HepG2 (cell line): ENCODE data around the gene ZNF772. TPM values are rescaled to one million over a fixed set of nuclear protein-coding genes. Genes with fewer than 3 reads are reported as not detected.

ENCODE experiments used
- AHDC1 ChIP-seq: sonication (generic); formaldehyde crosslinking; IDR thresholded peaks from 2 replicates; pipeline ENCODE4 v1.5.1; 2020; ENCODE audit warnings: mild to moderate bottlenecking, missing genetic modification reagents, borderline replicate concordance
- CAMTA2 ChIP-seq: sonication (generic); formaldehyde crosslinking; IDR thresholded peaks from 2 replicates; pipeline ENCODE4 v1.4.0; 2020; ENCODE audit warnings: mild to moderate bottlenecking, missing genetic modification reagents, borderline replicate concordance
- CHCHD3 ChIP-seq: sonication (generic); formaldehyde crosslinking; IDR thresholded peaks from 2 replicates; pipeline ENCODE4 v1.8.0; 2022; ENCODE audit warnings: mild to moderate bottlenecking, missing genetic modification reagents, moderate library complexity
- HBP1 ChIP-seq: IDR thresholded peaks from 2 replicates; pipeline ENCODE4 v1.6.1; 2016; ENCODE audit warnings: low read depth, control low read depth
- RNF2 ChIP-seq: fragments of 450-650 bp; conservative IDR thresholded peaks from 2 replicates; pipeline ENCODE4 v1.6.1; 2016; ENCODE audit warnings: low read depth
- SNRNP70 ChIP-seq: fragments of 200-400 bp; formaldehyde crosslinking; IDR thresholded peaks from 2 replicates; pipeline ENCODE4 v1.6.1; 2017; ENCODE audit warnings: mild to moderate bottlenecking, low read depth, low read length, moderate library complexity
- ZNF777 ChIP-seq: sonication (generic); formaldehyde crosslinking; IDR thresholded peaks from 2 replicates; pipeline ENCODE4 v1.4.0; 2020; ENCODE audit warnings: missing genetic modification reagents
- polyA plus RNA-seq, 8 experiments: library from polyadenylated mRNA; depleted of rRNA in 3 of 8; stranded (reverse) in 7 of 8; unstranded in 1 of 8; fragments of >200 nt; fragmentation: Illumina TruSeq in 4 of 8; extraction: Trizol in 4 of 8; gene quantifications; 2 replicates each; pipeline versions ENCODE4 v1.2.1 to v1.2.3, GENCODE V29; 2011 to 2016; ENCODE audit warnings: low read depth in 4 of 8, missing spikeins in 1 of 8, mixed read lengths in 1 of 8; ENCODE audit not compliant: insufficient read depth in 1 of 8
- total RNA-seq, 5 experiments: library from RNA; depleted of rRNA; stranded (reverse); fragments of >200 nt; fragmentation: Illumina TruSeq; extraction: Trizol; gene quantifications; 2 replicates each; pipeline ENCODE4 v1.2.3, GENCODE V29; 2016; ENCODE audit warnings: low read depth in 1 of 5
- TF ChIP-seq, protein P1 (sequence below): sonication (generic); formaldehyde crosslinking; IDR thresholded peaks from 2 replicates; pipeline ENCODE4 v1.8.0; 2022; ENCODE audit warnings: missing genetic modification reagents, mild to moderate bottlenecking, moderate library complexity, borderline replicate concordance
- TF ChIP-seq, protein P2 (sequence below): sonication (generic); formaldehyde crosslinking; IDR thresholded peaks from 2 replicates; pipeline ENCODE4 v1.8.0; 2022; ENCODE audit warnings: mild to moderate bottlenecking, missing genetic modification reagents; ENCODE audit not compliant: insufficient replicate concordance
- TF ChIP-seq, protein P3 (sequence below): IDR thresholded peaks from 2 replicates; pipeline ENCODE4 v1.6.1; 2016; ENCODE audit warnings: missing biosample characterization, missing genetic modification reagents, low read depth

ZNF772 gene
- total and polyA plus RNA-seq, 2 of the 13 experiments (the other 11 are each of a cell fraction or from before 2014, with no cell fraction given): 3.1 to 17.2 TPM

- TF ChIP-seq, protein P1, sequence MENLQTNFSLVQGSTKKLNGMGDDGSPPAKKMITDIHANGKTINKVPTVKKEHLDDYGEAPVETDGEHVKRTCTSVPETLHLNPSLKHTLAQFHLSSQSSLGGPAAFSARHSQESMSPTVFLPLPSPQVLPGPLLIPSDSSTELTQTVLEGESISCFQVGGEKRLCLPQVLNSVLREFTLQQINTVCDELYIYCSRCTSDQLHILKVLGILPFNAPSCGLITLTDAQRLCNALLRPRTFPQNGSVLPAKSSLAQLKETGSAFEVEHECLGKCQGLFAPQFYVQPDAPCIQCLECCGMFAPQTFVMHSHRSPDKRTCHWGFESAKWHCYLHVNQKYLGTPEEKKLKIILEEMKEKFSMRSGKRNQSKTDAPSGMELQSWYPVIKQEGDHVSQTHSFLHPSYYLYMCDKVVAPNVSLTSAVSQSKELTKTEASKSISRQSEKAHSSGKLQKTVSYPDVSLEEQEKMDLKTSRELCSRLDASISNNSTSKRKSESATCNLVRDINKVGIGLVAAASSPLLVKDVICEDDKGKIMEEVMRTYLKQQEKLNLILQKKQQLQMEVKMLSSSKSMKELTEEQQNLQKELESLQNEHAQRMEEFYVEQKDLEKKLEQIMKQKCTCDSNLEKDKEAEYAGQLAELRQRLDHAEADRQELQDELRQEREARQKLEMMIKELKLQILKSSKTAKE (CRISPR knock-in tag): no peak
- TF ChIP-seq, protein P2, sequence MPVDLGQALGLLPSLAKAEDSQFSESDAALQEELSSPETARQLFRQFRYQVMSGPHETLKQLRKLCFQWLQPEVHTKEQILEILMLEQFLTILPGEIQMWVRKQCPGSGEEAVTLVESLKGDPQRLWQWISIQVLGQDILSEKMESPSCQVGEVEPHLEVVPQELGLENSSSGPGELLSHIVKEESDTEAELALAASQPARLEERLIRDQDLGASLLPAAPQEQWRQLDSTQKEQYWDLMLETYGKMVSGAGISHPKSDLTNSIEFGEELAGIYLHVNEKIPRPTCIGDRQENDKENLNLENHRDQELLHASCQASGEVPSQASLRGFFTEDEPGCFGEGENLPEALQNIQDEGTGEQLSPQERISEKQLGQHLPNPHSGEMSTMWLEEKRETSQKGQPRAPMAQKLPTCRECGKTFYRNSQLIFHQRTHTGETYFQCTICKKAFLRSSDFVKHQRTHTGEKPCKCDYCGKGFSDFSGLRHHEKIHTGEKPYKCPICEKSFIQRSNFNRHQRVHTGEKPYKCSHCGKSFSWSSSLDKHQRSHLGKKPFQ (CRISPR knock-in tag): no peak
- TF ChIP-seq AHDC1 (CRISPR knock-in tag) (0 out of 2 replicates have a peak, but pooled peaks have one; percentile 50), CHCHD3 (CRISPR knock-in tag) (no peak), ZNF777 (CRISPR knock-in tag) (no peak), HBP1 (CRISPR knock-in tag) (peak; percentile 39; the same call in 1 of the 2 replicates), SNRNP70 (no peak), RNF2 (0 out of 2 replicates have a peak, but pooled peaks have one; percentile 25), CAMTA2 (CRISPR knock-in tag) (0 out of 2 replicates have a peak, but pooled peaks have one; percentile 81)
- TF ChIP-seq, protein P3, sequence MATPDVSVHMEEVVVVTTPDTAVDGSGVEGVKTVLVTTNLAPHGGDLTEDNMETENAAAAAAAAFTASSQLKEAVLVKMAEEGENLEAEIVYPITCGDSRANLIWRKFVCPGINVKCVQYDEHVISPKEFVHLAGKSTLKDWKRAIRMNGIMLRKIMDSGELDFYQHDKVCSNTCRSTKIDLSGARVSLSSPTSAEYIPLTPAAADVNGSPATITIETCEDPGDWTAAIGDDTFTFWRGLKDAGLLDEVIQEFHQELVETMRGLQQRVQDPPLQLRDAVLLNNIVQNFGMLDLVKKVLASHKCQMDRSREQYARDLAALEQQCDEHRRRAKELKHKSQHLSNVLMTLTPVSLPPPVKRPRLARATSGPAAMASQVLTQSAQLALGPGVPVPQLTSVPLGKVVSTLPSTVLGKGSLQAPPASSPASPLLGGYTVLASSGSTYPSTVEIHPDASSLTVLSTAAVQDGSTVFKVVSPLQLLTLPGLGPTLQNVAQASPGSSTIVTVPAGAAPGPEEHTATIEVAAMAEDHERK (CRISPR knock-in tag): peak; percentile 77
Measured at GRCh38 chr19:57477191-57478008, at the start of gene ZNF772 (continued).
